NOMO-1 treated with dmso at 0.1 percent for 144 hours (cell line): ENCODE measurements around the gene GPR157.
A peak's percentile ranks its signal among the peaks of the same experiment; 100 is the strongest.
"Not testable (repeated sequence)": the region's sequence is repeated elsewhere in the genome, so short reads cannot be mapped to it uniquely, and the experiment has no call there.

Experiments used
- DNase-seq: peaks from one replicate; lab custom pipeline; 2025; ENCODE audit not compliant: unreplicated experiment; lab: John Stamatoyannopoulos, UW

The GPR157 gene

GRCh38 chr1:9120312-9120958 lies 8.5 kb downstream of the GPR157 start:
- DNase-seq = no peak

GRCh38 chr1:9119745-9120144 lies 9.2 kb downstream of the GPR157 start:
- no peak for DNase-seq

- DNase-seq = no peak
Measured at GRCh38 chr1:9118186-9118585, 10.7 kb downstream of the GPR157 start.

- no peak for DNase-seq
Measured at GRCh38 chr1:9115351-9116205, 13.3 kb downstream of the GPR157 start.

- DNase-seq = no peak
Measured at GRCh38 chr1:9112961-9113880, 15.7 kb downstream of the GPR157 start.

GRCh38 chr1:9111957-9112356 lies 16.9 kb downstream of the GPR157 start:
- DNase-seq = no peak

GRCh38 chr1:9111357-9111691 lies 17.6 kb downstream of the GPR157 start:
- no peak for DNase-seq

GRCh38 chr1:9110669-9111356 lies 18.1 kb downstream of the GPR157 start:
- DNase-seq = peak; percentile 84

- no peak for DNase-seq
Measured at GRCh38 chr1:9108056-9108665, 20.7 kb downstream of the GPR157 start.

- DNase-seq = no peak
Measured at GRCh38 chr1:9107136-9107535, 21.8 kb downstream of the GPR157 start.

GRCh38 chr1:9106286-9106685 lies 22.6 kb downstream of the GPR157 start:
- no peak for DNase-seq

GRCh38 chr1:9105336-9105867 lies 23.5 kb downstream of the GPR157 start:
- DNase-seq = no peak

GRCh38 chr1:9101510-9102146 lies 27.3 kb downstream of the GPR157 start:
- DNase-seq = peak; percentile 65

GRCh38 chr1:9100471-9101043 lies 28.3 kb downstream of the GPR157 start:
- DNase-seq = no peak

GRCh38 chr1:9099555-9099954 lies 29.3 kb downstream of the GPR157 start:
- no peak for DNase-seq

GRCh38 chr1:9097947-9098705 lies 30.8 kb downstream of the GPR157 start:
- DNase-seq = no peak

- DNase-seq = no peak
Measured at GRCh38 chr1:9095818-9096217, 33.1 kb downstream of the GPR157 start.

- not testable (repeated sequence) for DNase-seq
Measured at GRCh38 chr1:9093996-9094595, 34.8 kb downstream of the GPR157 start.
